Skeletal muscle satellite cell (primary cell): Measurements from ENCODE around the gene DEAF1.

ENCODE experiments used
- H3K27me3 ChIP-seq: 2 replicates; pipeline ENCODE4 v1.7.0; 2013; ENCODE audit warnings: low read length; ENCODE audit not compliant: control insufficient read depth, insufficient read depth
- H3K36me3 ChIP-seq: 2 replicates; pipeline ENCODE4 v1.7.0; 2013; ENCODE audit warnings: mild to moderate bottlenecking, control low read depth, low read length; ENCODE audit not compliant: insufficient read depth
- H3K4me1 ChIP-seq: 2 replicates; pipeline ENCODE4 v1.7.0; 2013; ENCODE audit warnings: low read length; ENCODE audit not compliant: control insufficient read depth, insufficient read depth
- H3K4me2 ChIP-seq: 2 replicates; pipeline ENCODE4 v1.7.0; 2013; ENCODE audit warnings: mild to moderate bottlenecking, low read length
- H3K4me3 ChIP-seq: 2 replicates; pipeline ENCODE4 v1.7.0; 2013; ENCODE audit warnings: low read length
- H3K9ac ChIP-seq: 2 replicates; pipeline ENCODE4 v1.7.0; 2013; ENCODE audit warnings: mild to moderate bottlenecking, low read depth, low read length, moderate library complexity
- H3K9me3 ChIP-seq: replicated peaks from 2 replicates; pipeline ENCODE4 v1.7.0; 2013; ENCODE audit warnings: mild to moderate bottlenecking, control low read depth, low read length

The DEAF1 gene

DNA sequence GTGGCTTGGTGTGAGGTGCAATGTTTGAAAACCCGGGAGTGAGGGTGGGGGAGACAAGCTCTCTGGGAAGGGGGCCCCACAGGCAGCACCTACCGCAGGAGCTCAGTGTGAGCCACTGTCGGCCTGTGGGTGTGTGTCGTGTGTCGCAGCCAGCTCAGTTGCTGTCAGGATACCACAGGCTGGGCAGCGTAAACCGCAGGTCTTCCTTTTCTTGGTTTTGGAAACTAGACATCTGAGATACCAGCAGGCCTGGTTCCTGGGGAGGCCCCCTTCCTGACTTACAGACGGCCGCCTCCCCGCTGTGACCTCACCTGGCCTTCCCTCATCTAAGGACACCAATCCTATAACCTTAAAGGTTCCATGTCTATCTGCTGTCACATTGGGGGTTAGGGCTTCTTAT lies 98.6 kb downstream of the DEAF1 start:
- Histone ChIP-seq H3K4me1 (peaks cover 3% of the 10 kb centered on the region), H3K4me2 (no peak overlapping the region), H3K9me3 (no peaks in the 10 kb centered on the region), H3K36me3 (peaks cover 79% of the 10 kb centered on the region), H3K9ac (no peak overlapping the region), H3K27me3 (no peaks in the 10 kb centered on the region), H3K4me3 (no peak overlapping the region)

DNA sequence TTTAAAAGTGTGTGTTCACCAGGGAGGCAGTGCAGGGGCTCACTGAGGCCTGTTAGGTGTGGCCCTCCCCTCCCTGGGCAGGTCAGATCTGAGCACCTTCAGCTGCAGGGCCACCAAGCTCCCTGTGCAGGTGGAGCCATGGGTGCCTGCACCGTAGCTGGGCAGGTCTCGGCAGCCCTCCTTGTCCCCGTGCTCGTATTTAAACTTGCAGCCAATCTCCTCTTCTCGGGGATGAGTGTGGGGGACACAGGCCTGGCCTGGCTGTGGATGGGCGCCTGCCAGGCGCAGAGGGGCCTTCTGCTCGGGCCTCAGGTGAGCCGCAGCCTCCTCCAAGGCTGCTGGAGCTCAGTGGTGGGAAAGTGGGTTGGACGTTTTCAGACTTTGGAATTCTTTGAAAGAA lies 99.6 kb downstream of the DEAF1 start:
- Histone ChIP-seq H3K9ac (no peak overlapping the region), H3K27me3 (no peaks in the 10 kb centered on the region), H3K4me1 (peaks cover 3% of the 10 kb centered on the region), H3K9me3 (no peaks in the 10 kb centered on the region), H3K4me3 (no peak overlapping the region), H3K36me3 (peaks cover 80% of the 10 kb centered on the region), H3K4me2 (no peak overlapping the region)
